ENCODE measurements around the gene MEG3.

DNA sequence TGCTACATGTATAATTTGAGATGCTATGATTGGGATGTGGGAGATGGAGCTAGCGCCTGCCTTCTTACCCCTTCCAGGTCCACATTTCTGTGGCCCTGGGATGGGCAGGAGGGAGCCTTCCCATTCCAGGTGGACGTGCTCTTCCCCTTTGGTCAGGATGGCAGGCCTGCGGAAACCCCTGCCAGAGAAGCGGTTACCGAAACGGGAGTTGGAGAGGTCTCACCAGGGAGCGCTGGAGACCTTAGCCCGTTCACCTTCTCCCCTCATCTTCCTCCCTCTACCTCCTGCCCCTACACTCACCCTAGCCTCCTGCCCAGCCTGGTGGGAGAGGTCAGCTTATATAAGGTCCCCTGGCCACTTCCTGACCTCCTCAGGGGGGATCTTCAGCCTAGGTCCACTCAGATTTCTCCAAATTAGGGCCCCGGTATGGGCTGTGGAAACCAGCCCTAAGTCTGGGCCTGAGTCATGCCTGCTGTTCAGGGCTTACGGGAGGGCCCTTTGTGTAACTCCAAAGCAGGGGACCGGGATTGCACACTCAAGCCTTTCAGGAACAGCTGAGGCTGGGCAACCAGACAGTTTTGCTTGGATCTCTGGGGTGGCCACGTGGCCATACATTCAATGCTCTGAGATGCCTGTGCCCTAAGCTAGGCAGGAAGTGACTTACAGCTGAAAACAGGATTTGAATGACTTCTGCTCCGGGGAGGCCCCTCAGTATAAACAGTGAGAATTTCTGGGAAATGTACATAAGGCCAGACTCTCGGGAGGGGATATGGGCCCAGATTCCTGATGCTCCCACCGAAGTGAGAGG lies 10.2 kb upstream of the MEG3 start:
- TF ChIP-seq, protein P1, sequence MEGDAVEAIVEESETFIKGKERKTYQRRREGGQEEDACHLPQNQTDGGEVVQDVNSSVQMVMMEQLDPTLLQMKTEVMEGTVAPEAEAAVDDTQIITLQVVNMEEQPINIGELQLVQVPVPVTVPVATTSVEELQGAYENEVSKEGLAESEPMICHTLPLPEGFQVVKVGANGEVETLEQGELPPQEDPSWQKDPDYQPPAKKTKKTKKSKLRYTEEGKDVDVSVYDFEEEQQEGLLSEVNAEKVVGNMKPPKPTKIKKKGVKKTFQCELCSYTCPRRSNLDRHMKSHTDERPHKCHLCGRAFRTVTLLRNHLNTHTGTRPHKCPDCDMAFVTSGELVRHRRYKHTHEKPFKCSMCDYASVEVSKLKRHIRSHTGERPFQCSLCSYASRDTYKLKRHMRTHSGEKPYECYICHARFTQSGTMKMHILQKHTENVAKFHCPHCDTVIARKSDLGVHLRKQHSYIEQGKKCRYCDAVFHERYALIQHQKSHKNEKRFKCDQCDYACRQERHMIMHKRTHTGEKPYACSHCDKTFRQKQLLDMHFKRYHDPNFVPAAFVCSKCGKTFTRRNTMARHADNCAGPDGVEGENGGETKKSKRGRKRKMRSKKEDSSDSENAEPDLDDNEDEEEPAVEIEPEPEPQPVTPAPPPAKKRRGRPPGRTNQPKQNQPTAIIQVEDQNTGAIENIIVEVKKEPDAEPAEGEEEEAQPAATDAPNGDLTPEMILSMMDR (conservative IDR thresholded peaks at IDR 0.05; ENCODE audit: low read depth, low read length): no peak
- no peak for TF ChIP-seq RAD21 (IDR thresholded peaks at IDR 0.05; ENCODE audit: low read length)
